K562 (cell line): ENCODE measurements around the gene SLC25A45. TPM values are rescaled to one million over a fixed set of nuclear protein-coding genes. Genes with fewer than 3 reads are reported as not detected.

Experiments used
- EWSR1 ChIP-seq: fragments of 450-650 bp; IDR thresholded peaks from 2 replicates; pipeline ENCODE4 v1.6.1; 2018; ENCODE audit warnings: borderline replicate concordance, mild to moderate bottlenecking, low read depth, moderate library complexity; ENCODE audit not compliant: partially characterized antibody
- GTF2A2 ChIP-seq: IDR thresholded peaks from 2 replicates; pipeline ENCODE4 v1.6.1; 2016; ENCODE audit warnings: mild to moderate bottlenecking, missing genetic modification characterization, missing compliant biosample characterization
- HBP1 ChIP-seq: fragments of 450-650 bp; formaldehyde crosslinking; IDR thresholded peaks from 2 replicates; pipeline ENCODE4 v1.4.0; 2022; ENCODE audit warnings: missing genetic modification characterization
- MYC ChIP-seq, 2 experiments: fragments of 250-450 bp in 1 of 2; sonication (Bioruptor Pico) in 1 of 2; IDR thresholded peaks; 2 replicates each; pipeline versions ENCODE4 v1.5.1 to v1.6.1; 2012 to 2021; ENCODE audit warnings: low read depth in 2 of 2, borderline replicate concordance in 1 of 2, improper control_type of control experiment in 1 of 2, low read length in 1 of 2, mild to moderate bottlenecking in 1 of 2, moderate library complexity in 1 of 2
- NR3C1 ChIP-seq: sonication (generic); formaldehyde crosslinking; IDR thresholded peaks from 2 replicates; pipeline ENCODE4 v1.8.1; 2022; ENCODE audit warnings: missing genetic modification reagents
- OTX1 ChIP-seq: fragments of 450-650 bp; formaldehyde crosslinking; IDR thresholded peaks from 2 replicates; pipeline ENCODE4 v1.4.0; 2022; ENCODE audit warnings: mild to moderate bottlenecking
- RERE ChIP-seq: sonication (generic); formaldehyde crosslinking; IDR thresholded peaks from 2 replicates; pipeline ENCODE4 v1.8.0; 2023; ENCODE audit warnings: missing genetic modification reagents, mild to moderate bottlenecking, borderline replicate concordance
- RUNX1 ChIP-seq: sonication (generic); IDR thresholded peaks from 2 replicates; pipeline ENCODE4 v1.6.1; 2016; ENCODE audit warnings: antibody characterized with exemption, low read depth
- TSHZ1 ChIP-seq: fragments of 250-450 bp; sonication (Bioruptor Pico); IDR thresholded peaks from 2 replicates; pipeline ENCODE4 v1.4.0; 2020; ENCODE audit warnings: mild to moderate bottlenecking, moderate library complexity
- ZNF121 ChIP-seq: sonication (generic); formaldehyde crosslinking; conservative IDR thresholded peaks from 2 replicates; pipeline ENCODE4 v1.8.0; 2022; ENCODE audit warnings: missing genetic modification reagents
- polyA plus RNA-seq, 8 experiments: library from polyadenylated mRNA; depleted of rRNA in 4 of 8; stranded (reverse) in 5 of 8; unstranded in 3 of 8; fragments of >200 nt; fragmentation: Nextera tagmentation in 2 of 8; fragmentation: Illumina TruSeq in 1 of 8; extraction: Ambion mirVana in 2 of 8; extraction: Trizol in 1 of 8; gene quantifications; 2 replicates each; pipeline versions ENCODE4 v1.2.1 to v1.2.3, GENCODE V29; 2011 to 2014; ENCODE audit warnings: inconsistent platforms in 1 of 8, missing spikeins in 1 of 8
- total RNA-seq, 7 experiments: library from RNA; depleted of rRNA in 6 of 7; stranded (reverse); fragments of >200 nt in 6 of 7; fragmentation: Illumina TruSeq in 2 of 7; extraction: Trizol in 2 of 7; gene quantifications; 2 replicates each; pipeline versions ENCODE4 v1.2.1 to v1.2.3, GENCODE V29; 2011 to 2021; ENCODE audit warnings: low replicate concordance in 1 of 7
- TF ChIP-seq, protein P1 (sequence below): fragments of 450-650 bp; formaldehyde crosslinking; IDR thresholded peaks from 2 replicates; pipeline ENCODE4 v1.4.0; 2020; ENCODE audit warnings: mild to moderate bottlenecking, moderate library complexity

SLC25A45 gene
- total and polyA plus RNA-seq, 9 of the 15 experiments (the other 6 are each of a cell fraction or from before 2014, with no cell fraction given): 0.15 to 2.3 (median 0.68) TPM

DNA sequence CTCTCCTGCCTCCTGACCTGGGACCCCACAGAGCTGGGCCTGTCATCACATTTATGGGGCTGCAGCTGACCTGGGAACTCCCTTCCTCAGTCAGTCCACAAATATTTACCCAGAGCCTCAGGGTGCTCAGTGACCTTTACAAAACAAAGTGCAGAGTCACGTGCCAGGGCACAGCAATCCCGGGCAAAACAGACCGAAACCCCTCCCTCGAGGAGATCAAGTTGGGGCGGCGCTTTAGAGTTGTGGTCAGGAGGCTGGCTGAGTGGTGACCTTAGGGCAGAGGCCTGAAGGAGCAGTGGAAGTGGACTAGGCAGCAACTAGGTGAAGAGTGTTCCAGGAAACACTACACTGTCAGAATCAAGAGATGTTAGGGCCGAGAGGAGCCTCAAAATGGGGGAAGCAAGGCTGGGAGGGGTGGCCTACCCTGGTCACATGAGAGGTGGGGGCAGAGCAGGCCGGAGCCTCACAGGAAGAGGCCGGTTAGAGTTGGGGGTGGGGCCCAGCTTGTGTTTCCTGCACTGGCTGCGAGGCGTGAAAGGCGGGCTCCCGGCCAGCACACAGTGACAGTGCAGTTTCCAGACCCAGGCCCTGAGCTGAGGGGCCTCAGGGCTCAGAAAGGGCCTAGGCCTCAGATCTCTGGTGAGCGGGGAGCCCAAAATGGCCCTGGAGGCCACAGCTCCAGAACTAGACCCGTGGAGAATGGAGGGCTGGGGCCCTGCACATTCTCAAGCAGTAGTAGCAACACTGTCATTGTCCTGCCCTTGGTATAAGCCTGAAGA lies 36.4 kb upstream of the SLC25A45 start (continued):
- TF ChIP-seq MYC (IDR thresholded peaks at IDR 0.05; ENCODE audit: low read depth, low read length) (peak; percentile 66), MYC (CRISPR knock-in tag; IDR thresholded peaks at IDR 0.05; ENCODE audit: borderline replicate concordance, low read depth) (no peak; the same call in 1 of the 2 replicates), NR3C1 (no peak), OTX1 (CRISPR knock-in tag) (no peak; the same call in 1 of the 2 replicates), GTF2A2 (tag) (no peak), ZNF121 (CRISPR knock-in tag) (no peak), RERE (CRISPR knock-in tag) (no peak), HBP1 (CRISPR knock-in tag) (no peak), TSHZ1 (CRISPR knock-in tag) (no peak), EWSR1 (no peak), RUNX1 (no peak; the same call in none of the 2 replicates)
- TF ChIP-seq, protein P1, sequence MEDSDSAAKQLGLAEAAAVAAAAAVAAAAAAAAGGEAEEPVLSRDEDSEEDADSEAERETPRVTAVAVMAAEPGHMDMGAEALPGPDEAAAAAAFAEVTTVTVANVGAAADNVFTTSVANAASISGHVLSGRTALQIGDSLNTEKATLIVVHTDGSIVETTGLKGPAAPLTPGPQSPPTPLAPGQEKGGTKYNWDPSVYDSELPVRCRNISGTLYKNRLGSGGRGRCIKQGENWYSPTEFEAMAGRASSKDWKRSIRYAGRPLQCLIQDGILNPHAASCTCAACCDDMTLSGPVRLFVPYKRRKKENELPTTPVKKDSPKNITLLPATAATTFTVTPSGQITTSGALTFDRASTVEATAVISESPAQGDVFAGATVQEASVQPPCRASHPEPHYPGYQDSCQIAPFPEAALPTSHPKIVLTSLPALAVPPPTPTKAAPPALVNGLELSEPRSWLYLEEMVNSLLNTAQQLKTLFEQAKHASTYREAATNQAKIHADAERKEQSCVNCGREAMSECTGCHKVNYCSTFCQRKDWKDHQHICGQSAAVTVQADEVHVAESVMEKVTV: no peak
